Fibroblast of villous mesenchyme (primary cell): ENCODE results near the gene NHLRC4. TPM values are rescaled to one million over a fixed set of nuclear protein-coding genes. Genes with fewer than 3 reads are reported as not detected.

ENCODE experiments used
- DNase-seq: peaks from one replicate; pipeline ENCODE4 v3.0.0-alpha.2; 2010; ENCODE audit warnings: low read depth
- H3K4me3 ChIP-seq: 2 replicates; pipeline ENCODE4 v1.5.1; 2011; ENCODE audit warnings: low read depth, mild to moderate bottlenecking, low read length
- total RNA-seq: library from RNA; depleted of rRNA; stranded (reverse); fragments of >200 nt; gene quantifications from 2 replicates; pipeline ENCODE4 v1.2.3, GENCODE V29; 2012
- TF ChIP-seq, protein P1 (sequence below): IDR thresholded peaks from 2 replicates; pipeline ENCODE4 v1.5.1; 2012; ENCODE audit warnings: low read depth, mild to moderate bottlenecking, low read length; ENCODE audit not compliant: insufficient read depth

NHLRC4 gene
- total RNA-seq, 1 donor: 1.7 TPM

DNA sequence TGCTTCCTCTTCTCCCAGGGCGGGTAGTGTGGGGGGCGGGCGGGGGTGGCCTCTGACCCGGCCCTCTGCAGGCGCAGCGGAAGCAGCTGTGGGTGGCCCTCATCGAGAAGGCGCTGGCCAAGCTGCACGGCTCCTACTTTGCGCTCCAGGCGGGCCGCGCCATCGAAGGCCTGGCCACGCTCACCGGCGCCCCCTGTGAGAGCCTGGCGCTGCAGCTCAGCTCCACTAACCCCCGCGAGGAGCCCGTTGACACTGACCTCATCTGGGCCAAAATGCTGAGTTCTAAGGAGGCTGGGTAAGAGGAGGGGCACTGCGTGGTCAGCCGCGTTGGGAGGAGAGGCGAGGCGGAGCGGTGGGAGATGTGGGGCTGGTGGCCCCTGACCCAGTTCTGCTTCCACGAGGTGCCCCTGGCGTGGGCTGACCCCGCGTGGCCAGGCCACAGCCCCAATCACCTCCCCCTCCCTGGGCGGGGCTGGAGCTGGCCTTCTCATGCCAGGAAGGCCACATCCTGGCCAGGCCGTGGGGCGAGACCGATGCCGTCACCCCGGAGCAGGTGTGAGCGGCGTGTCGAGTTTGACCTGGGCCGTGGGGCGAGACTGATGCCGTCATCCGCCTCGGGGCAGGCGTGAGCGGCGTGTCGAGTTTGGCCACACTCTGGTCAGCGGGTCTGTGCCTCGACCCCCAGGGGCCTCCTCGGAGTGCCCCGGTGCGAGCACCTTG lies 17.1 kb upstream of the NHLRC4 start:
- DNase-seq: no peak
- H3K4me3 ChIP-seq: no peak overlapping the region
- TF ChIP-seq, protein P1, sequence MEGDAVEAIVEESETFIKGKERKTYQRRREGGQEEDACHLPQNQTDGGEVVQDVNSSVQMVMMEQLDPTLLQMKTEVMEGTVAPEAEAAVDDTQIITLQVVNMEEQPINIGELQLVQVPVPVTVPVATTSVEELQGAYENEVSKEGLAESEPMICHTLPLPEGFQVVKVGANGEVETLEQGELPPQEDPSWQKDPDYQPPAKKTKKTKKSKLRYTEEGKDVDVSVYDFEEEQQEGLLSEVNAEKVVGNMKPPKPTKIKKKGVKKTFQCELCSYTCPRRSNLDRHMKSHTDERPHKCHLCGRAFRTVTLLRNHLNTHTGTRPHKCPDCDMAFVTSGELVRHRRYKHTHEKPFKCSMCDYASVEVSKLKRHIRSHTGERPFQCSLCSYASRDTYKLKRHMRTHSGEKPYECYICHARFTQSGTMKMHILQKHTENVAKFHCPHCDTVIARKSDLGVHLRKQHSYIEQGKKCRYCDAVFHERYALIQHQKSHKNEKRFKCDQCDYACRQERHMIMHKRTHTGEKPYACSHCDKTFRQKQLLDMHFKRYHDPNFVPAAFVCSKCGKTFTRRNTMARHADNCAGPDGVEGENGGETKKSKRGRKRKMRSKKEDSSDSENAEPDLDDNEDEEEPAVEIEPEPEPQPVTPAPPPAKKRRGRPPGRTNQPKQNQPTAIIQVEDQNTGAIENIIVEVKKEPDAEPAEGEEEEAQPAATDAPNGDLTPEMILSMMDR: no peak

DNA sequence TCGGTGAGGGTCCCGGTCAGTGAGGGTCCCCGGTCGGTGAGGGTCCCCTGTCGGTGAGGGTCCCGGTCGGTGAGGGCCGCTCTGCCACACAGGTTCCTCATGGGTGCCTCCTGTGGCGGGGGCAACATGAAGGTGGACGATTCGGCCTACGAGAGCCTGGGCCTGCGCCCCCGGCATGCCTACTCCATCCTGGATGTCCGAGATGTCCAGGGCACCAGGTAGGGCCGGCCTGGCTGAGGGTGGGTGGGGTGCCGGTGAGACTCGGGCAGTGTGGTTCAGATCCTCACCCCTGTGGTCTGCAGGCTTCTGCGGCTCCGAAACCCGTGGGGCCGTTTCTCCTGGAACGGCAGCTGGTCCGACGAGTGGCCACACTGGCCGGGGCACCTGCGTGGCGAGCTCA lies 15.6 kb upstream of the NHLRC4 start:
- DNase-seq: no peak
- TF ChIP-seq, protein P1: no peak

DNA sequence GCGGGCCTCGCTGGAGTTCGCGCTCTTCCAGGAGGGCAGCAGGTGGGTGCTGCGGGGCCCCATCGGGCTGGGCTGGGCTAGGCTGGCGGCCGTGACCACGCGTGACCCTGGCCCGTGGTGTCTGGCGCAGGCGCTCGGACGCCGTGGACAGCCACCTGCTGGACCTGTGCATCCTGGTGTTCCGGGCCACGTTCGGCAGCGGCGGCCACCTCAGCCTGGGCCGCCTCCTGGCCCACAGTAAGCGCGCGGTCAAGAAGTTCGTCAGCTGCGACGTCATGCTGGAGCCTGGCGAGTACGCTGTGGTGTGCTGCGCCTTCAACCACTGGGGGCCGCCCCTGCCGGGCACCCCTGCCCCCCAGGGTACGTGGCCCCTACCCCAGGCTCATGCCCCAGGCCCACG lies 14.6 kb upstream of the NHLRC4 start:
- TF ChIP-seq, protein P1: no peak
- no peak for DNase-seq
- no peak overlapping the region for H3K4me3 ChIP-seq

More for the DNA sequence above, 15.6 kb upstream of the NHLRC4 start:
- H3K4me3 ChIP-seq: no peak overlapping the region

DNA sequence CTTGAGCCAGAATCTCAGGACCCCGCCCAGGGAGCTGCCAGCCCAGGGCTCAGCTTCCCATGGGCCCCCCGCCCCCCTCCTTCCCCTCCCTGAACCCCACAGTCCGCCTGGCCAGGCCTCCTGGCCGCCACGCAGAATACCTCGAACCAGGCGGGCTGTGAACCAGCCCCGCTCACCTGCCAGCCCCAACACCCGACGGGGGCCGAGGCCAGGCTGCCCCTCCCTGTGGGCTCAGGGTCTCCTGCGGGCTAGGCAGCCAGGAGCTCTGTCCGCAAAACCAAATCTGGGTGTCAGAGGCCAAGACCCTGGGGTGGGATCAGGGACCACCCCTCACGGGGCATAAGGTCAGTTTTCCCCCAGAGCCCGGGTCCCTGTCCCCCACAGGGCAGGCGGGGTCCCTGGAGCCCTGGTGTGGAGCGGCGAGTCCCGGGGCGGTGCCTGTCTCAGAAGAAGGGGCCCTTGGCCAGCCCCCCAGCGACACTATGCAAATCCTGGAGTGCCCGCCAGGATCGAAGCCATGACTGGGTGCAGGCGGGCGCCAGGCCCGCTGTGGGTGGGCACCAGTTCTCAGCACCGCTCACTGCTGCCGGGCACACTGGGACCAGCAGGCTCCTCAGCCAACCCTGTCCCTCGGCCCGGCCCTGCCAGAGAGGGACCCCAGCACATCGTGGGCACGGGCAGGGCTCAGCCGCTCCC lies 13.1 kb upstream of the NHLRC4 start:
- TF ChIP-seq, protein P1: no peak
- DNase-seq: no peak
- H3K4me3 ChIP-seq: no peak overlapping the region

DNA sequence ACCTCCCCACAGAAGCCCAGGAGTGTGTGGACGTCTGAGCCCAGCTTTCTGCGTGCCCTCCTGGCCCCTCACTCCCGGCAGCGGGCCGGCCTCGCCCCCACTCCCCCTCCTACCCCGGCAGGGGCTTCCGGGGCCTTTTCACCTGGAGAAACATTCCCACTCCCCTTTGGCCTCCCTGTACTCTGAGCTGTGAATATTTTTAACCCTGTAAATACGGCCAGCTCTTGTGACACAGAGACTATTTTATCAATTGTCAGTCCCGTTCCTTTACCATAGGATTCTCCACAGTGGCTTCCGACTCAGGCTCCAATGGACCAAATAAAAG lies 12.5 kb upstream of the NHLRC4 start:
- no peak for DNase-seq
- no peak overlapping the region for H3K4me3 ChIP-seq
- TF ChIP-seq, protein P1: no peak

DNA sequence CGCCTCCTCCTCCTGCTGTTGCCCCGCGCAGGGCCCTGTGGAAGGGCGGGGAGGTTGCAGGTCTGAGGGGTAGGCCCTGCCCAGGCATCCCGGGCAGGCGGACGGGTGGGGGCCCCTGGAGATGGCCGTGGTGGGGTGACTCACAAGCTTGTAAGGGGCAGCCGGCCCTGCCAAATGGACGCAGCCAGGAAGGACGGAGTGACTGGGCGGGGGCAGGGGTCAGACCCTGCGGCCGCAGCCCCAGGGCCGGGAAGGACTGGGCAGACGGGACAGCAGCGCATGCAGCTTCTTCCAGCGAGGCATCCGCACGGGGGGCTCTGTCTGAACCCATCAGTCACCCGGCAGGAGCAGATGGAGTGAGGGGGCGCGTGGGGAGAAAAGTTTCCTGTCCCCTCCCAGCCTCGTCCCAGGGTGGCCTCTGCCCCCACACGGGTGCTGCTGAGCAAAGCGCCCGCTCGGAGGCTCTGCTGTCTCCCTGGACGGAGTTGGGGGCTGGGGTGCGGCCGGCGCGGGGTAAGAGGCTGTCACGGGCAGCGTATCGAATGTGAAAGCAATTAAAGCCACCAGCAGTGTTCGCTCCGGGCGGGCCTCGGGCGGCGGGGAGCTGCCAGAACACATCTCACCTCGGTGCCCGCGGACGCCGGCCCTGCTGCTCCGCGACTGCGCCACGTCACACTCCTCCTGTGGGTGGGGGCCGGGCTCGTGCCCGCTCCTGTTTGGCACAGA lies 12.0 kb upstream of the NHLRC4 start:
- peak; percentile 46 for DNase-seq
- no peak overlapping the region for H3K4me3 ChIP-seq
- TF ChIP-seq, protein P1: no peak
